Colon (tissue), 2 donors: Measurements from ENCODE around the gene UPK3B.
"Not testable (repeated sequence)": the region's sequence is repeated elsewhere in the genome, so short reads cannot be mapped to it uniquely, and the experiment has no call there.

ENCODE experiments used
- FAIRE-seq: peaks from 2 replicates; lab custom pipeline; 2012; peaks lifted over from hg19 to GRCh38; lab: Jason Lieb, UNC
- donor health status: control.
- donor health status: control.

UPK3B gene

DNA sequence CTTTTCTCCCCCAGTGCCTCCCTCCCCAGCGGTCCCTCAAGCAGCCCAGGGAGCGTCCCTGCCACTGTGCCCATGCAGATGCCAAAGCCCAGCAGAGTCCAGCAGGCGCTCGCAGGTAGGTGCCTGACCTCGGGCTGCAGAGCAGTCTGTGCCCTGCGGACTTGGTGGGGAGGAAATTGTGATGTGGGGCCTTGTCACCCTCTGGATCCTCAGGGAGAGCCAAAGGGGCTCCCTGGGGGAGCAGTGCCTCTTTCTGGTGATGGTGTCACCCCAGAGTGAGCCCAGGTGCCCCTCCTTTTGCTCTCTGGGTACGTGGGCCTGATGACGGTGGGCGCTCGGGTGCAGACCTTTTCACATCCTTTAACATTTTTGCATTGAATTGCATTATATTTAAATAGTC, 18.2 kb upstream of the UPK3B start:
- FAIRE-seq, result not testable (repeated sequence)

GRCh38 chr7:76495717-76496116, 14.6 kb upstream of the UPK3B start:
- not testable (repeated sequence) for FAIRE-seq

- FAIRE-seq, result not testable (repeated sequence)
Observed at GRCh38 chr7:76497918-76498582, 12.3 kb upstream of the UPK3B start.

GRCh38 chr7:76498583-76499200, 11.7 kb upstream of the UPK3B start:
- not testable (repeated sequence) for FAIRE-seq

DNA sequence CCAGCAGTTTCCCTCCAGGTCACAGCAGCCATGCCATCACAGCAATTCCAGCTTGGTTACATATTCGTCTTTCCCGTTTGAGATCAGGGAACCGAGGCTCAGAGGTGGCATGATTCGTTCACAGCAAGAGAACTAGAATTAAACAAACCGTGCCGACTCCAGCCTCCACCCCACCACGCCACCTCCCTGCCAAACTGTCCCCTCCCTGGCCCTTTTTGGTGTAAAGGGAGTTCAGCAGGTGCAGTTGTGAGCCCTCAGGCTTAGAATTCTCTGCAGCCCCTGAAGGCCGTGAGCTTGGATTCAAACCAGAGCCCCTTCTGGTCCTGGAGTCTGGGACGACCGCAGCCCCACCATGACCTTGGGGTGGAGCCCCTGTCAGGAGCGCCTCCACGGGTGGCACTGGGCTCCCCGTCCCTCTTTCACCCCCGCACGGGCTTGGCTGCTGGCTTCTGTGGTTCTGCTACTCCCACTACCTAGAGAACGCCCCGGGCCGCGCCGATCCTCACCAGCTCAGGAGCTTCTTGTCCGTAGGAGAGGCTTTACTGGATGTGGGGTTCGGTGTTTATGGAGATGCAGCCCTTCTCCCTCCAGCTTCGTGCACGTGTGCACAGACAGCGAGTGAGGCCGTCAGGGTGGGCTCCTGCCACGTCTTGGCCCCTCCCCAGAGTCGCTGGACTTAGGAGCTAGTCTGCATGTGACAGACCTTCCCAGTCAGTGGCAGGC, 11.0 kb upstream of the UPK3B start:
- FAIRE-seq, result not testable (repeated sequence)

DNA sequence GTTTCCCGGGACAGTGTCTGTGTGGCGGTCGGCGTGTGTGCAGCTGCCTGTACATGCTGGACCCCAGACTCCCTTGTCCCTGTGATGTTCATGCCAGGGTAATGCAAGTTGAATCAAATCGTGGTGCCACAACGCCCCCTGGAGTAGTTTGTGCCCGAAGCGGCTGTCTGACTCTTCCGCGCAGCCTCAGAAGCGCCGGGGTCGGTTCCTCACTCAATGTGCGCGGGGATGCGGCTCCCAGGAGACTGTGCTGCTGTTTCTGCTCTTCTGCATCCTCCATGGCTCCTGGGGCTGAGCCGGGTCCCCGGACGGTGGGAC, 10.5 kb upstream of the UPK3B start:
- not testable (repeated sequence) for FAIRE-seq

- not testable (repeated sequence) for FAIRE-seq
Observed at GRCh38 chr7:76502224-76502623, 8.1 kb upstream of the UPK3B start.

DNA sequence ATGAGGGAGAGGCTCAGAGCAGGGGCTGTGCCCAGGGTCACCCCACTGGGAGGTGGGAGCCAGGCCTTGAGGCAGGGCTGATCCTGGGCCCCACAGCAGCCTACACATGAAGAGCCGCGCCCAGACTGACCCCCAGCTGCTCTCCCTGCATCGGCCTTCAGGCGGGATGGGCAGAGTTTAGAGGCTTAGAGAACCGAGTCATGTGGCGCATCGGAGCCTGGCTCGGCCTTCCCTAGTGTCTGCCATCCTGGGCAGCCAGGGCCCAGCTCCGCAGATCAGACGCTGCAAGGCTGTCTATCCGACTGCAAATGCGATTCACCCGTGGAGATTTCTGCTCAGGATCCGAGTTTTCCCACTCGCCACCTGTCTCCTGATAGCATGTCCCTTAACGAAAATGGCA, 7.5 kb upstream of the UPK3B start:
- FAIRE-seq, result not testable (repeated sequence)

GRCh38 chr7:76503244-76503643, 7.1 kb upstream of the UPK3B start:
- not testable (repeated sequence) for FAIRE-seq

DNA sequence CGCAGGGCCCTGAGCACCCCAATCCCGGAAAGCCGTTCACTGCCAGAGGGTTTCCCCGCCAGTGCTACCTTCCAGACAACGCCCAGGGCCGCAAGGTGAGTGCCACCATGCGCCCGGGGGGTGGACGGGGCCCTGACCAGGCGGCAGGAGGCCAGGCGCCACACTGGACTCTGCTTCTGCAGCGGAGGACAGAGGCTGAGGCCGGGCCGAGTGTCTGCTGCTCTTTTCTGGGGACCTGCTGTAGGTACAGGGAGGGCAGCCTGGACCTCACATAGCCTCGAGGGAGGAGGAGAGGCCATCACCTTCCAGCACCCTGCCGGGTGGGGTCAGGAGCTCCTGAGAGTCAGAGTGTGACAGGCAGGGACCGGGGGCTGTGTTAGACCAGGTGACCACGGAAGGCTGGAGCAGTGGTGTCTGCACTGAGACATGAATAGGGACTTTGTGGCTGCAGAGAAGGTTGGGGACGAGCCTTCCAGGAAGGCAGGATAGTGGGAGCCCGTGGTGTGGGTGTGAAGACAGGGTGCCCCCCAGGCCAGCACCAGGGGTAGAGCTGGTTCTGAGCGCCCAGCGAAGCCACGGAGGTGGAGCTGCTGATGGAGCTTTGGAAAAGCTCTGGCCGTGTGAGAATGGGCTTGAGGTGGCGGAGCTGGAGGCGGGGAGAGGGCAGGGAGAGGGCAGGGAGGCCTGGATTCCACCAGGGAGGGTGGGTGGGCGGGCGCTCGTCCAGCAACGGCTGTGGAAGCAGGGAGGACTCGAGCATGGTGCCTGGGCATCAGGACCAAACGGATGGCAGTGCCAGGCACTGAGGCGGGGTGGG, 5.8 kb upstream of the UPK3B start:
- not testable (repeated sequence) for FAIRE-seq

GRCh38 chr7:76505168-76506080, 4.9 kb upstream of the UPK3B start:
- no peak for FAIRE-seq

DNA sequence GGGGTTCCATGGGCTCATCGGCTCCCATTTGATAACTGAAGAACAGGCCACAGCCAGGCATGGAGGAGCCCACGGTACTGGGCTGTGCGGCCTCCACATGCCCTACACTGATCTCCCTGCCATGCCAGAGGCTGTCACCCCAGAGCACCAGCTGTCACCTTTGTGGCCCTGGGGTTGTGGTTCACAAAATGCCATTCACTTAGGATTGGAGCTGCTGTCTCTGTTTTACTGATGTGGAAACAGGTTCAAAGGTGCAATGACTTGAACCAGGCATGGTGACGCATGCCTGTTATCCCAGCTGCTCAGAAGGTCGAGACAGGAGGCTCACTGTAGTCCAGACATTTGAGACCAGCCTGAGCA, 4.3 kb upstream of the UPK3B start:
- no peak for FAIRE-seq

- FAIRE-seq, result not testable (repeated sequence)
Observed at GRCh38 chr7:76506643-76507042, 3.7 kb upstream of the UPK3B start.

GRCh38 chr7:76507723-76508406, 2.5 kb upstream of the UPK3B start:
- FAIRE-seq, result no peak

DNA sequence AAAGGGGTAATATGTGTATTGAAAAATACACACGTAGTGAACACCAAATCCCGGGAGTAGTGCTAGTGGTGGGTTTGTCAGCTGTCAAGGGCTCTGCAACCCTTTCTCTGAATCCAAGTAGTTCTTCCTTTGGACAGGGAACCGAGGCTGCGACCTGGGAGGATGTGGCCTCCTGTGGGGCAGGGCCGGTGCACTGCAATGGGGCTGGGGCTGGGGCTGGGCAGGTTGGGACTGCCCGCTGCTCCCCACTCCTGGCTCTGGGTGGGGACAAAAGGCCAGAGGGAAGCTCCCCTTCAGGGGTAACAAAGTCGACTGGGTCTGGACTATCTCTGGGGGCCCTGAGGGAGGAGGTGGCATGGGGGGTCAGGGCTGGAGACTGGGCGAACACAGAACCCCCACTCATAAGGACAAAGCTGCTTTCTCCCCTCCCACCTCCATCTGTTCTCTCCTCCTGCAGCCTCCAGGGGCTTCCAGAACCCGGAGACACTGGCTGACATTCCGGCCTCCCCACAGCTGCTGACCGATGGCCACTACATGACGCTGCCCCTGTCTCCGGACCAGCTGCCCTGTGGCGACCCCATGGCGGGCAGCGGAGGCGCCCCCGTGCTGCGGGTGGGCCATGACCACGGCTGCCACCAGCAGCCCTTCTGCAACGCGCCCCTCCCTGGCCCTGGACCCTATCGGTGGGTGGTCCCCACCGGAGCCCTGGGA, 1.0 kb downstream of the UPK3B start:
- FAIRE-seq, result not testable (repeated sequence)

- FAIRE-seq, result not testable (repeated sequence)
Observed at GRCh38 chr7:76511911-76512885, 1.8 kb downstream of the UPK3B start.

- no peak for FAIRE-seq
Observed at GRCh38 chr7:76512941-76513816, 2.8 kb downstream of the UPK3B start.
